K562 (cell line): Measurements from ENCODE around the gene PGBD1. TPM values are rescaled to one million over a fixed set of nuclear protein-coding genes. Genes with fewer than 3 reads are reported as not detected.

Experiments
- CC2D1A ChIP-seq: fragments of 450-650 bp; IDR thresholded peaks from 2 replicates; pipeline ENCODE4 v1.6.1; 2017; ENCODE audit warnings: mild to moderate bottlenecking
- FOXJ2 ChIP-seq: fragments of 200-800 bp; sonication (Bioruptor generic); IDR thresholded peaks from 2 replicates; pipeline ENCODE4 v1.6.1; 2016; ENCODE audit warnings: missing genetic modification characterization, missing compliant biosample characterization
- GATAD2A ChIP-seq: fragments of 450-650 bp; IDR thresholded peaks from 2 replicates; pipeline ENCODE4 v1.6.1; 2017
- GTF2F1 ChIP-seq: IDR thresholded peaks from 2 replicates; pipeline ENCODE4 v1.6.1; 2011; ENCODE audit warnings: low read depth, low read length, improper control_type of control experiment
- HMGXB4 ChIP-seq: sonication (generic); formaldehyde crosslinking; IDR thresholded peaks from 2 replicates; pipeline ENCODE4 v1.8.1; 2023; ENCODE audit warnings: mild to moderate bottlenecking, missing genetic modification reagents
- KDM1A ChIP-seq, 2 experiments: fragments of 450-650 bp; IDR thresholded peaks; 2 replicates each; pipeline ENCODE4 v1.6.1; 2016; ENCODE audit warnings: mild to moderate bottlenecking in 2 of 2
- NBN ChIP-seq: fragments of 450-650 bp; IDR thresholded peaks from 2 replicates; pipeline ENCODE4 v1.6.1; 2016; ENCODE audit warnings: low read depth, mild to moderate bottlenecking
- NR2C2 ChIP-seq, 2 experiments: fragments of 200-800 bp in 1 of 2; sonication (Bioruptor generic) in 1 of 2; sonication (generic) in 1 of 2; formaldehyde crosslinking in 1 of 2; IDR thresholded peaks; 2 replicates each; pipeline versions ENCODE4 v1.6.1 to v1.8.0; 2016 to 2022; ENCODE audit warnings: mild to moderate bottlenecking in 1 of 2, missing compliant biosample characterization in 1 of 2, missing genetic modification characterization in 1 of 2, missing genetic modification reagents in 1 of 2
- PKNOX1 ChIP-seq: fragments of 450-650 bp; IDR thresholded peaks from 2 replicates; pipeline ENCODE4 v1.6.1; 2016
- POLR2B ChIP-seq: fragments of 450-650 bp; IDR thresholded peaks from 2 replicates; pipeline ENCODE4 v1.6.1; 2018; ENCODE audit warnings: low read depth; ENCODE audit not compliant: partially characterized antibody
- SPI1 ChIP-seq: IDR thresholded peaks from 2 replicates; pipeline ENCODE4 v1.6.1; 2011; ENCODE audit warnings: low read depth, low read length, control low read depth, borderline replicate concordance
- ZNF140 ChIP-seq: fragments of 250-450 bp; sonication (Bioruptor Pico); IDR thresholded peaks from 2 replicates; pipeline ENCODE4 v1.8.0; 2021; ENCODE audit warnings: moderate library complexity, mild to moderate bottlenecking, inconsistent platforms
- ZNF224 ChIP-seq: sonication (generic); formaldehyde crosslinking; IDR thresholded peaks from 2 replicates; pipeline ENCODE4 v1.8.0; 2022; ENCODE audit warnings: mild to moderate bottlenecking, missing genetic modification reagents
- ZNF263 ChIP-seq: sonication (generic); formaldehyde crosslinking; IDR thresholded peaks from 2 replicates; pipeline ENCODE4 v1.8.0; 2022; ENCODE audit warnings: mild to moderate bottlenecking, missing genetic modification reagents, borderline replicate concordance
- ZNF561 ChIP-seq: fragments of 450-650 bp; formaldehyde crosslinking; conservative IDR thresholded peaks from 2 replicates; pipeline ENCODE4 v1.4.0; 2020; ENCODE audit warnings: mild to moderate bottlenecking, moderate library complexity
- ZNF740 ChIP-seq, 3 experiments: fragments of 200-800 bp in 1 of 3; sonication (Bioruptor generic) in 1 of 3; sonication (generic) in 1 of 3; formaldehyde crosslinking in 1 of 3; IDR thresholded peaks; 2 replicates each; pipeline versions ENCODE4 v1.6.1 to v1.8.0; 2016 to 2022; ENCODE audit warnings: mild to moderate bottlenecking in 2 of 3, missing compliant biosample characterization in 2 of 3, missing genetic modification characterization in 2 of 3, missing genetic modification reagents in 1 of 3
- polyA plus RNA-seq, 8 experiments: library from polyadenylated mRNA; depleted of rRNA in 4 of 8; stranded (reverse) in 5 of 8; unstranded in 3 of 8; fragments of >200 nt; fragmentation: Nextera tagmentation in 2 of 8; fragmentation: Illumina TruSeq in 1 of 8; extraction: Ambion mirVana in 2 of 8; extraction: Trizol in 1 of 8; gene quantifications; 2 replicates each; pipeline versions ENCODE4 v1.2.1 to v1.2.3, GENCODE V29; 2011 to 2014; ENCODE audit warnings: inconsistent platforms in 1 of 8, missing spikeins in 1 of 8
- total RNA-seq, 7 experiments: library from RNA; depleted of rRNA in 6 of 7; stranded (reverse); fragments of >200 nt in 6 of 7; fragmentation: Illumina TruSeq in 2 of 7; extraction: Trizol in 2 of 7; gene quantifications; 2 replicates each; pipeline versions ENCODE4 v1.2.1 to v1.2.3, GENCODE V29; 2011 to 2021; ENCODE audit warnings: low replicate concordance in 1 of 7
- TF ChIP-seq, protein P1 (sequence below): fragments of 250-450 bp; sonication (Bioruptor Pico); IDR thresholded peaks from 2 replicates; pipeline ENCODE4 v1.8.0; 2021; ENCODE audit warnings: mild to moderate bottlenecking, moderate library complexity
- TF ChIP-seq, protein P2 (sequence below), 2 experiments: fragments of 450-650 bp; IDR thresholded peaks; 2 replicates each; pipeline ENCODE4 v1.6.1; 2016
- TF ChIP-seq, protein P3 (sequence below): fragments of 450-650 bp; IDR thresholded peaks from 2 replicates; pipeline ENCODE4 v1.7.0; 2016; ENCODE audit warnings: borderline replicate concordance

The PGBD1 gene
- total and polyA plus RNA-seq, 9 of the 15 experiments (the other 6 are each of a cell fraction or from before 2014, with no cell fraction given): 3.3 to 9.0 (median 7.3) TPM

DNA sequence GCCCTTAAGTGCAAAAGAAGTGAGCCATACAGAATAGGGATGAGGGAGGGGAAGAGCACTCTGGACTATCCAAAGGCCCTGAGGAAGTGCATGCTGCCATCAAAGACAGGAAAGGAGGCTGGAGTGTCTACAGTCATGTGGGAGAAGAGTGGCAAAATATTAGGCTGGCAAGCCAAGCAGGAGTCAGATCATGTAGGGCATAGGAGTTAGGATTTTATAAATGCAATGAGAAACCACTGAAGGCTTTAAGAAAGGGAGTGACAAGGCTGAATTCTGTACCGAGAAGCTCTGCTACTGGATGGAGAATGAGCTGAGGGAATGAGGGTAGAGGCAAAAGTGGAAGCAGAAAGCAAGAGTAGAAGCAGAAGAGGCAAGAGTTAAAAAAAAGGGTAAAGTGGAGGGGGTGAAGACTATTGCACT, 52.2 kb downstream of the PGBD1 start (continued):
- TF ChIP-seq PKNOX1 (peak; percentile 33; the same call in 1 of the 2 replicates), HMGXB4 (CRISPR knock-in tag) (peak; percentile 43; the same call in 1 of the 2 replicates), NBN (no peak; the same call in 1 of the 2 replicates), GATAD2A (0 out of 2 replicates have a peak, but pooled peaks have one; percentile 15), ZNF224 (no peak), FOXJ2 (no peak), ZNF561 (CRISPR knock-in tag) (no peak), ZNF140 (CRISPR knock-in tag) (no peak), POLR2B (peak; percentile 22), ZNF263 (peak; percentile 100), KDM1A (IDR thresholded peaks at IDR 0.05) (0 out of 4 replicates have a peak, but pooled peaks of 1 of the 2 experiments have one; percentile 18), SPI1 (peak; percentile 74), NR2C2 (CRISPR knock-in tag; IDR thresholded peaks at IDR 0.05) (no peak), NR2C2 (tag; IDR thresholded peaks at IDR 0.05) (no peak), CC2D1A (0 out of 2 replicates have a peak, but pooled peaks have one; percentile 28), ZNF740 (CRISPR knock-in tag; IDR thresholded peaks at IDR 0.05) (0 out of 2 replicates have a peak, but pooled peaks have one; percentile 25), ZNF740 (tag; IDR thresholded peaks at IDR 0.05) (no peak), GTF2F1 (no peak)
- TF ChIP-seq, protein P1, sequence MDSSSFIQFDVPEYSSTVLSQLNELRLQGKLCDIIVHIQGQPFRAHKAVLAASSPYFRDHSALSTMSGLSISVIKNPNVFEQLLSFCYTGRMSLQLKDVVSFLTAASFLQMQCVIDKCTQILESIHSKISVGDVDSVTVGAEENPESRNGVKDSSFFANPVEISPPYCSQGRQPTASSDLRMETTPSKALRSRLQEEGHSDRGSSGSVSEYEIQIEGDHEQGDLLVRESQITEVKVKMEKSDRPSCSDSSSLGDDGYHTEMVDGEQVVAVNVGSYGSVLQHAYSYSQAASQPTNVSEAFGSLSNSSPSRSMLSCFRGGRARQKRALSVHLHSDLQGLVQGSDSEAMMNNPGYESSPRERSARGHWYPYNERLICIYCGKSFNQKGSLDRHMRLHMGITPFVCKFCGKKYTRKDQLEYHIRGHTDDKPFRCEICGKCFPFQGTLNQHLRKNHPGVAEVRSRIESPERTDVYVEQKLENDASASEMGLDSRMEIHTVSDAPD: no peak
- TF ChIP-seq, protein P2, sequence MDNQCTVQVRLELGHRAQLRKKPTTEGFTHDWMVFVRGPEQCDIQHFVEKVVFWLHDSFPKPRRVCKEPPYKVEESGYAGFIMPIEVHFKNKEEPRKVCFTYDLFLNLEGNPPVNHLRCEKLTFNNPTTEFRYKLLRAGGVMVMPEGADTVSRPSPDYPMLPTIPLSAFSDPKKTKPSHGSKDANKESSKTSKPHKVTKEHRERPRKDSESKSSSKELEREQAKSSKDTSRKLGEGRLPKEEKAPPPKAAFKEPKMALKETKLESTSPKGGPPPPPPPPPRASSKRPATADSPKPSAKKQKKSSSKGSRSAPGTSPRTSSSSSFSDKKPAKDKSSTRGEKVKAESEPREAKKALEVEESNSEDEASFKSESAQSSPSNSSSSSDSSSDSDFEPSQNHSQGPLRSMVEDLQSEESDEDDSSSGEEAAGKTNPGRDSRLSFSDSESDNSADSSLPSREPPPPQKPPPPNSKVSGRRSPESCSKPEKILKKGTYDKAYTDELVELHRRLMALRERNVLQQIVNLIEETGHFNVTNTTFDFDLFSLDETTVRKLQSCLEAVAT (IDR thresholded peaks at IDR 0.05): peak in 1 of 2 experiments; percentile 66; a peak in 1 of 4 replicates
- TF ChIP-seq, protein P3, sequence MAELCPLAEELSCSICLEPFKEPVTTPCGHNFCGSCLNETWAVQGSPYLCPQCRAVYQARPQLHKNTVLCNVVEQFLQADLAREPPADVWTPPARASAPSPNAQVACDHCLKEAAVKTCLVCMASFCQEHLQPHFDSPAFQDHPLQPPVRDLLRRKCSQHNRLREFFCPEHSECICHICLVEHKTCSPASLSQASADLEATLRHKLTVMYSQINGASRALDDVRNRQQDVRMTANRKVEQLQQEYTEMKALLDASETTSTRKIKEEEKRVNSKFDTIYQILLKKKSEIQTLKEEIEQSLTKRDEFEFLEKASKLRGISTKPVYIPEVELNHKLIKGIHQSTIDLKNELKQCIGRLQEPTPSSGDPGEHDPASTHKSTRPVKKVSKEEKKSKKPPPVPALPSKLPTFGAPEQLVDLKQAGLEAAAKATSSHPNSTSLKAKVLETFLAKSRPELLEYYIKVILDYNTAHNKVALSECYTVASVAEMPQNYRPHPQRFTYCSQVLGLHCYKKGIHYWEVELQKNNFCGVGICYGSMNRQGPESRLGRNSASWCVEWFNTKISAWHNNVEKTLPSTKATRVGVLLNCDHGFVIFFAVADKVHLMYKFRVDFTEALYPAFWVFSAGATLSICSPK: peak; percentile 90
